Measurements from ENCODE around the gene TREX2. TPM values are rescaled to one million over a fixed set of nuclear protein-coding genes. Genes with fewer than 3 reads are reported as not detected.

Gene TREX2
- total and polyA plus RNA-seq, 2 of the 8 experiments (the other 6 are each of a cell fraction or from before 2014, with no cell fraction given): 0.71 to 0.80 TPM

DNA sequence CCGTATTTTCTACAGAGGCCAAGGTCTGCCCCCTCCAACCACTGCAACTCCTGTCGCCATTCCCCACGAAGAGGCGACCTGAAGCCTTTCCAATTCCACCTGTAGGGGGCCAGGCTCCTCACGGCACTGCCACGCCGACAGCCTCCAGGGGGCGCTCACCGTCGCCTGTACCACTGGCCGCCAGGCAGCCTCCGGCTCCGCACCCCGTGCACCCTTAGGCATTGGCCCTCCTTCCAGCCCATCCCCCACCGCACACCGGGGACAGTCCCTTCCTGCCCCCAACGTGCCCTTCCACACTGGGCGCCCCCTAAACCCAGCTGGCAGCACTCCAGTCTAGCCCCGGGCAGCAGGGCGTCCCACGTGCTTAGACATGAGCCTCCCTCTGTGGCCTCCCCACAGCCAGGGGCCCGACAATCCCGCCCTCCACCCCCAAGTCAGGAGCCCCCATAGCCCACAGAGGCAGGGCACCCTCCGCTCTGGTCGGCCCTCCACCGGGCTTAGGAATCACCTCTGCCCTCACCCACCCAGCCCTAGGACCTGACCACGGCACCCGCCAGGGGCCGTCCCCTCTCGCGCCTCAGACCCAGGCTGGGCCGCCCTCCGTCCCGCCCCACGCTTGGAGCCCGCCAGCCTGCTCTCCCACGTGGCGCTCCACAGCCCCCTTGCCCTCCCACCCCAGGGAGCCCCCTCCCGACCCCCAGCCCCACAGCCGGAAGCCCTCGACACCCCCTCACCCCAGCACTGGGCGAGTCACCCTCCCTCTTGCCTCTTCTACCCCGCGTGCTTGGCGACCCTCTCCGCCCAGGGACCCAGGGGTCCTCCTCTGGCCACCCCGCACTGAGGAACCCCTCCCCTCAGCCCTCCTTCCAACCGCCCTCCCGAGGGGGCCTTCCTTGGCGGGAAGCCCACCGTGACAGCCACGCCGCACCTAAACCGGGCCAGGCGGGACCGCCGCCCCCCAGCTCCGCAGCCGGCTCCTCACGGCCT, 45.4 kb downstream of the TREX2 start (continued):
- TF ChIP-seq KDM4A (IDR thresholded peaks at IDR 0.05; ENCODE audit: low read depth, low read length, severe bottlenecking) (no peak), RNF2 (IDR thresholded peaks at IDR 0.05; ENCODE audit: borderline replicate concordance, low read depth, low read length, missing control alignments, poor library complexity, severe bottlenecking) (no peak), EP300 (IDR thresholded peaks at IDR 0.05; ENCODE audit: borderline replicate concordance in 1 of 2, low read depth in 2 of 2, low read length in 2 of 2) (0 out of 3 replicates have a peak, but pooled peaks of 1 of the 2 experiments have one; percentile 5), TAF7 (optimal IDR thresholded peaks at IDR 0.05; ENCODE audit: borderline replicate concordance, low read depth, low read length) (peak; percentile 58)
- TF ChIP-seq, protein P1, sequence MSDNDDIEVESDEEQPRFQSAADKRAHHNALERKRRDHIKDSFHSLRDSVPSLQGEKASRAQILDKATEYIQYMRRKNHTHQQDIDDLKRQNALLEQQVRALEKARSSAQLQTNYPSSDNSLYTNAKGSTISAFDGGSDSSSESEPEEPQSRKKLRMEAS (IDR thresholded peaks at IDR 0.05): peak; percentile 69

Measured in H1 (cell line).